ENCODE measurements around the gene NOPCHAP1. TPM values are rescaled to one million over a fixed set of nuclear protein-coding genes. Genes with fewer than 3 reads are reported as not detected.
A peak's percentile ranks its signal among the peaks of the same experiment; 100 is the strongest.

Gene NOPCHAP1
- total and polyA plus RNA-seq, 10 of the 15 experiments (the other 5 are each of a cell fraction or from before 2014, with no cell fraction given) = 28.0 to 115 (median 40.9) TPM

DNA sequence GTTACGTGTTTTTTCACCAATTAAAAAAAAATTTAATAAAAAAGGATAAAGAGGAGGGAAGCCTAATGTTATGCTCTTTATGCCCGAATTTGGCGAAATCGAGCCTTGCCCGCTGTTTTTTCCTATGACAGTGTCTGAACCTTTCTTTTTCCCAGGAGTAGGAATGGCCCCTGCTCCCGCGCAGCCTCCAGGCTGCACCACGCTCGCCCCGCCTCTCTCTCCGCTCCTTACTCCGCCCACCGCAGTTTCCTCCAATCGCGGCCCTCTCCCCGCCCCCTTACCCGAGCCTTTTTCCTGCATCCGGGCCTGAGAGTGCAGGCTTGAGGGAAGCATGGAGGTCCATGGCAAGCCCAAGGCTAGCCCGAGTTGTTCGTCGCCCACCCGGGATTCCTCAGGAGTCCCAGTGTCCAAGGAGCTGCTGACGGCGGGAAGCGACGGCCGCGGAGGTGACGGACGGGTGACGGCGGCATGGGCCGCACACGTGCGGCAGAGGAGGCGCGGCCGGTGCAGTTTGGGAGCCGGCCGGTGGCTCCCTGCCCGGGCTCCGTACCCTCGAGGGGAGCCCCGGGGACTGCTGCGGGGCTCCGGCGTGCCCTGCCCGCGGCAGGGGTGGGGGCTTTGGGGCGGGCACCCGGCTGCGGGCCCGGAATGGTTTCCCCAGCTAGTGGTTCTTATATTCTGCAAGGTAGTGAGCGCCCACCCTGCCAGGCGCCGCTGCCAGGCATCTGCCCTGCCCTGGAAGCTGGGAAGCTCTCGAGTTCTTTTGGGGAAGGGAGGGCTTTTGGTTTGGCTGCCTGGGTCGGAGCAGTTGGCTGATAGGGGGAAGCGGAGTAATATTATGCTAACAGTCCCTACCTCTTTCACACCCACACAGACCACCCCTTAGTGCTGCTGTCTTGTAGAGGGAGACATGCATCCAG, at the start of gene NOPCHAP1 (continued):
- TF ChIP-seq, protein P1, sequence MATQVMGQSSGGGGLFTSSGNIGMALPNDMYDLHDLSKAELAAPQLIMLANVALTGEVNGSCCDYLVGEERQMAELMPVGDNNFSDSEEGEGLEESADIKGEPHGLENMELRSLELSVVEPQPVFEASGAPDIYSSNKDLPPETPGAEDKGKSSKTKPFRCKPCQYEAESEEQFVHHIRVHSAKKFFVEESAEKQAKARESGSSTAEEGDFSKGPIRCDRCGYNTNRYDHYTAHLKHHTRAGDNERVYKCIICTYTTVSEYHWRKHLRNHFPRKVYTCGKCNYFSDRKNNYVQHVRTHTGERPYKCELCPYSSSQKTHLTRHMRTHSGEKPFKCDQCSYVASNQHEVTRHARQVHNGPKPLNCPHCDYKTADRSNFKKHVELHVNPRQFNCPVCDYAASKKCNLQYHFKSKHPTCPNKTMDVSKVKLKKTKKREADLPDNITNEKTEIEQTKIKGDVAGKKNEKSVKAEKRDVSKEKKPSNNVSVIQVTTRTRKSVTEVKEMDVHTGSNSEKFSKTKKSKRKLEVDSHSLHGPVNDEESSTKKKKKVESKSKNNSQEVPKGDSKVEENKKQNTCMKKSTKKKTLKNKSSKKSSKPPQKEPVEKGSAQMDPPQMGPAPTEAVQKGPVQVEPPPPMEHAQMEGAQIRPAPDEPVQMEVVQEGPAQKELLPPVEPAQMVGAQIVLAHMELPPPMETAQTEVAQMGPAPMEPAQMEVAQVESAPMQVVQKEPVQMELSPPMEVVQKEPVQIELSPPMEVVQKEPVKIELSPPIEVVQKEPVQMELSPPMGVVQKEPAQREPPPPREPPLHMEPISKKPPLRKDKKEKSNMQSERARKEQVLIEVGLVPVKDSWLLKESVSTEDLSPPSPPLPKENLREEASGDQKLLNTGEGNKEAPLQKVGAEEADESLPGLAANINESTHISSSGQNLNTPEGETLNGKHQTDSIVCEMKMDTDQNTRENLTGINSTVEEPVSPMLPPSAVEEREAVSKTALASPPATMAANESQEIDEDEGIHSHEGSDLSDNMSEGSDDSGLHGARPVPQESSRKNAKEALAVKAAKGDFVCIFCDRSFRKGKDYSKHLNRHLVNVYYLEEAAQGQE (IDR thresholded peaks at IDR 0.05; ENCODE audit: low read depth, low read length) = no peak
- TF ChIP-seq POLR2AphosphoS2 (IDR thresholded peaks at IDR 0.05; ENCODE audit: low read depth, low read length) (peak; percentile 68; the same call in 1 of the 2 replicates), EGR1 (IDR thresholded peaks at IDR 0.05; ENCODE audit: borderline replicate concordance in 1 of 2, low read depth in 2 of 2, low read length in 2 of 2) (peak in 1 of 2 experiments; percentile 40; a peak in 1 of 3 replicates), POLR2AphosphoS5 (IDR thresholded peaks at IDR 0.05; ENCODE audit: low read length) (peak; percentile 71), EED (IDR thresholded peaks at IDR 0.05; ENCODE audit: low read depth) (peak; percentile 65), GABPA (IDR thresholded peaks at IDR 0.05; ENCODE audit: low read depth) (no peak), ZNF622 (IDR thresholded peaks at IDR 0.05) (no peak), CREM (IDR thresholded peaks at IDR 0.05; ENCODE audit: low read depth) (no peak), JUND (IDR thresholded peaks at IDR 0.05; ENCODE audit: low read depth, low read length) (no peak), SPI1 (IDR thresholded peaks at IDR 0.05; ENCODE audit: borderline replicate concordance, insufficient read depth, low read depth, low read length) (no peak), SMARCA5 (IDR thresholded peaks at IDR 0.05) (no peak), ZNF217 (IDR thresholded peaks at IDR 0.05) (no peak), MTA3 (IDR thresholded peaks at IDR 0.05; ENCODE audit: borderline replicate concordance, low read length) (no peak), PML (IDR thresholded peaks at IDR 0.05; ENCODE audit: low read length) (0 out of 2 replicates have a peak, but pooled peaks have one; percentile 85)
- TF ChIP-seq, protein P2, sequence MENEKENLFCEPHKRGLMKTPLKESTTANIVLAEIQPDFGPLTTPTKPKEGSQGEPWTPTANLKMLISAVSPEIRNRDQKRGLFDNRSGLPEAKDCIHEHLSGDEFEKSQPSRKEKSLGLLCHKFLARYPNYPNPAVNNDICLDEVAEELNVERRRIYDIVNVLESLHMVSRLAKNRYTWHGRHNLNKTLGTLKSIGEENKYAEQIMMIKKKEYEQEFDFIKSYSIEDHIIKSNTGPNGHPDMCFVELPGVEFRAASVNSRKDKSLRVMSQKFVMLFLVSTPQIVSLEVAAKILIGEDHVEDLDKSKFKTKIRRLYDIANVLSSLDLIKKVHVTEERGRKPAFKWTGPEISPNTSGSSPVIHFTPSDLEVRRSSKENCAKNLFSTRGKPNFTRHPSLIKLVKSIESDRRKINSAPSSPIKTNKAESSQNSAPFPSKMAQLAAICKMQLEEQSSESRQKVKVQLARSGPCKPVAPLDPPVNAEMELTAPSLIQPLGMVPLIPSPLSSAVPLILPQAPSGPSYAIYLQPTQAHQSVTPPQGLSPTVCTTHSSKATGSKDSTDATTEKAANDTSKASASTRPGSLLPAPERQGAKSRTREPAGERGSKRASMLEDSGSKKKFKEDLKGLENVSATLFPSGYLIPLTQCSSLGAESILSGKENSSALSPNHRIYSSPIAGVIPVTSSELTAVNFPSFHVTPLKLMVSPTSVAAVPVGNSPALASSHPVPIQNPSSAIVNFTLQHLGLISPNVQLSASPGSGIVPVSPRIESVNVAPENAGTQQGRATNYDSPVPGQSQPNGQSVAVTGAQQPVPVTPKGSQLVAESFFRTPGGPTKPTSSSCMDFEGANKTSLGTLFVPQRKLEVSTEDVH (IDR thresholded peaks at IDR 0.05; ENCODE audit: low read depth, partially characterized antibody) = no peak
- TF ChIP-seq, protein P3, sequence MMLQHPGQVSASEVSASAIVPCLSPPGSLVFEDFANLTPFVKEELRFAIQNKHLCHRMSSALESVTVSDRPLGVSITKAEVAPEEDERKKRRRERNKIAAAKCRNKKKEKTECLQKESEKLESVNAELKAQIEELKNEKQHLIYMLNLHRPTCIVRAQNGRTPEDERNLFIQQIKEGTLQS (IDR thresholded peaks at IDR 0.05; ENCODE audit: borderline replicate concordance, extremely low read depth, low read depth, low read length) = no peak
- TF ChIP-seq, protein P4, sequence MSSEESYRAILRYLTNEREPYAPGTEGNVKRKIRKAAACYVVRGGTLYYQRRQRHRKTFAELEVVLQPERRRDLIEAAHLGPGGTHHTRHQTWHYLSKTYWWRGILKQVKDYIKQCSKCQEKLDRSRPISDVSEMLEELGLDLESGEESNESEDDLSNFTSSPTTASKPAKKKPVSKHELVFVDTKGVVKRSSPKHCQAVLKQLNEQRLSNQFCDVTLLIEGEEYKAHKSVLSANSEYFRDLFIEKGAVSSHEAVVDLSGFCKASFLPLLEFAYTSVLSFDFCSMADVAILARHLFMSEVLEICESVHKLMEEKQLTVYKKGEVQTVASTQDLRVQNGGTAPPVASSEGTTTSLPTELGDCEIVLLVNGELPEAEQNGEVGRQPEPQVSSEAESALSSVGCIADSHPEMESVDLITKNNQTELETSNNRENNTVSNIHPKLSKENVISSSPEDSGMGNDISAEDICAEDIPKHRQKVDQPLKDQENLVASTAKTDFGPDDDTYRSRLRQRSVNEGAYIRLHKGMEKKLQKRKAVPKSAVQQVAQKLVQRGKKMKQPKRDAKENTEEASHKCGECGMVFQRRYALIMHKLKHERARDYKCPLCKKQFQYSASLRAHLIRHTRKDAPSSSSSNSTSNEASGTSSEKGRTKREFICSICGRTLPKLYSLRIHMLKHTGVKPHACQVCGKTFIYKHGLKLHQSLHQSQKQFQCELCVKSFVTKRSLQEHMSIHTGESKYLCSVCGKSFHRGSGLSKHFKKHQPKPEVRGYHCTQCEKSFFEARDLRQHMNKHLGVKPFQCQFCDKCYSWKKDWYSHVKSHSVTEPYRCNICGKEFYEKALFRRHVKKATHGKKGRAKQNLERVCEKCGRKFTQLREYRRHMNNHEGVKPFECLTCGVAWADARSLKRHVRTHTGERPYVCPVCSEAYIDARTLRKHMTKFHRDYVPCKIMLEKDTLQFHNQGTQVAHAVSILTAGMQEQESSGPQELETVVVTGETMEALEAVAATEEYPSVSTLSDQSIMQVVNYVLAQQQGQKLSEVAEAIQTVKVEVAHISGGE (CRISPR knock-in tag; IDR thresholded peaks at IDR 0.05) = no peak
